Endodermal cell (in vitro differentiated cells): Measurements from ENCODE around the gene THBD. TPM values are rescaled to one million over a fixed set of nuclear protein-coding genes. Genes with fewer than 3 reads are reported as not detected.

Source experiments
- DNase-seq: peaks from one replicate; pipeline ENCODE4 v3.0.0-alpha.2; 2017
- H3K27ac ChIP-seq: 2 replicates; pipeline ENCODE4 v1.5.1; 2013; ENCODE audit warnings: mild to moderate bottlenecking, low read depth, low read length, moderate library complexity
- H3K27me3 ChIP-seq: 2 replicates; pipeline ENCODE4 v1.6.1; 2013; ENCODE audit warnings: mild to moderate bottlenecking, low read length, moderate library complexity; ENCODE audit not compliant: insufficient read depth, control insufficient read depth, poor library complexity, severe bottlenecking
- H3K36me3 ChIP-seq: 2 replicates; pipeline ENCODE4 v1.7.0; 2013; ENCODE audit warnings: mild to moderate bottlenecking, low read length, moderate library complexity; ENCODE audit not compliant: control insufficient read depth, insufficient read depth
- H3K4me1 ChIP-seq: one replicate; pipeline ENCODE4 v1.7.0; 2013; ENCODE audit warnings: low read length; ENCODE audit not compliant: control insufficient read depth, insufficient read depth
- H3K4me3 ChIP-seq: 2 replicates; pipeline ENCODE4 v1.5.1; 2013; ENCODE audit warnings: mild to moderate bottlenecking, low read length, moderate library complexity
- H3K9ac ChIP-seq: 2 replicates; pipeline ENCODE4 v1.6.1; 2013; ENCODE audit warnings: mild to moderate bottlenecking, low read length, moderate library complexity; ENCODE audit not compliant: poor library complexity, severe bottlenecking; ENCODE audit errors: extremely low read depth
- H3K9me3 ChIP-seq: 2 replicates; pipeline ENCODE4 v1.6.1; 2013; ENCODE audit warnings: mild to moderate bottlenecking, low read length, moderate library complexity; ENCODE audit not compliant: control insufficient read depth
- H3K27ac Mint-ChIP-seq: 2 replicates; pipeline ENCODE4 v1.8.0; 2020; ENCODE audit warnings: mixed read lengths
- H3K27me3 Mint-ChIP-seq: 2 replicates; pipeline ENCODE4 v1.8.0; 2021; ENCODE audit warnings: mild to moderate bottlenecking, mixed read lengths; ENCODE audit not compliant: insufficient read depth
- H3K36me3 Mint-ChIP-seq: 2 replicates; pipeline ENCODE4 v1.8.0; 2020; ENCODE audit warnings: low read depth, mixed read lengths
- H3K4me1 Mint-ChIP-seq: 2 replicates; pipeline ENCODE4 v1.8.0; 2020; ENCODE audit warnings: mixed read lengths
- H3K4me3 Mint-ChIP-seq: 2 replicates; pipeline ENCODE4 v1.8.0; 2020; ENCODE audit warnings: mild to moderate bottlenecking, moderate library complexity, mixed read lengths
- H3K9me3 Mint-ChIP-seq: 2 replicates; pipeline ENCODE4 v1.8.0; 2020; ENCODE audit warnings: mild to moderate bottlenecking, mixed read lengths
- WGBS, 2 experiments: methylation state at CpG; one replicate each; pipeline versions ENCODE4 v1.1.5 to v1.1.7; 2013; ENCODE audit warnings: missing lambda C conversion rate in 2 of 2, mixed read lengths in 1 of 2; ENCODE audit not compliant: insufficient coverage in 1 of 2, insufficient read length in 1 of 2; 5-methylcytosine and 5-hydroxymethylcytosine counted together
- total RNA-seq, 2 donors: library from RNA; stranded (reverse); fragmentation: NEBNext Ultra II Directional in 1 of 2; extraction: Animal tissue kit (Norgen Biotek cat#: 25700) in 1 of 2; gene quantifications; 2 replicates in 1 of 2; 3 replicates in 1 of 2; pipeline ENCODE4 v1.2.1, GENCODE V29; 2021
- TF ChIP-seq, protein P1 (sequence below): fragments of 200-600 bp; sonication (generic); conservative IDR thresholded peaks from 2 replicates; pipeline ENCODE4 v1.5.0; 2021; ENCODE audit warnings: antibody characterized with exemption, mild to moderate bottlenecking

THBD gene
- total RNA-seq, 2 donors from 2014 or later = 1.2 to 2.0 TPM

DNA sequence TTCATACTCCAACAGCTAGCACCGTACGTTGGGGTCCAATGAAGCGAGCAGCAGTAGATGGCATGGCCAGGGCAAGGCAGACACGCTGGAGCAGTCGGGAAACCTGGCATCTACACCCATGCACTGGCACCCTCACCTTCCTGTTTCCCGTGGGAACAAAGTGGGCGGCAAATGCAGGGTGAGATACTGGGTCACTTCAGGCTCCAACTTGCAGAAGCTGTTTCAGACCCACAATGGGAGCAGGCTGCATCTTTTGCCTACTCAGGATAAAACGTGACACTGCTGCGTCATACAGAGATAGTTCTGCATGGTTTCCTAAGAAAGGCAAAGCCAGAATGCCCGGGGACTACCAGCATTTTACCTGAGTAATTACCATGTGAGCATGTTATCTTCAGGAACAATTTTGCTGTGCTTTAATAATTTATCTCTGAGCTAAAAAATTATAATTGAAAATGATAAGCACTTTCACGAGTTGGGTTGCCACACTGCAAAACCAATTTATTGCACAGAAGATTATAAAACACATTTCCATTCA lies 47.6 kb upstream of the THBD start:
- no peak overlapping the region for H3K4me3 ChIP-seq
- no peak overlapping the region for H3K9ac ChIP-seq
- Mint-ChIP-seq H3K4me3 (no peak overlapping the region), H3K4me1 (peaks cover 16% of the 10 kb centered on the region), H3K27me3 (peaks cover 13% of the 10 kb centered on the region), H3K9me3 (no peaks in the 10 kb centered on the region), H3K27ac (no peak overlapping the region), H3K36me3 (no peaks in the 10 kb centered on the region)
- no peak overlapping the region for H3K27ac ChIP-seq
- 89 to 95% methylated on average over 8 to 11 of the region's 11 CpGs for WGBS, 2 experiments
- no peaks in the 10 kb centered on the region for H3K36me3 ChIP-seq
- H3K27me3 ChIP-seq = no peaks in the 10 kb centered on the region
- TF ChIP-seq, protein P1, sequence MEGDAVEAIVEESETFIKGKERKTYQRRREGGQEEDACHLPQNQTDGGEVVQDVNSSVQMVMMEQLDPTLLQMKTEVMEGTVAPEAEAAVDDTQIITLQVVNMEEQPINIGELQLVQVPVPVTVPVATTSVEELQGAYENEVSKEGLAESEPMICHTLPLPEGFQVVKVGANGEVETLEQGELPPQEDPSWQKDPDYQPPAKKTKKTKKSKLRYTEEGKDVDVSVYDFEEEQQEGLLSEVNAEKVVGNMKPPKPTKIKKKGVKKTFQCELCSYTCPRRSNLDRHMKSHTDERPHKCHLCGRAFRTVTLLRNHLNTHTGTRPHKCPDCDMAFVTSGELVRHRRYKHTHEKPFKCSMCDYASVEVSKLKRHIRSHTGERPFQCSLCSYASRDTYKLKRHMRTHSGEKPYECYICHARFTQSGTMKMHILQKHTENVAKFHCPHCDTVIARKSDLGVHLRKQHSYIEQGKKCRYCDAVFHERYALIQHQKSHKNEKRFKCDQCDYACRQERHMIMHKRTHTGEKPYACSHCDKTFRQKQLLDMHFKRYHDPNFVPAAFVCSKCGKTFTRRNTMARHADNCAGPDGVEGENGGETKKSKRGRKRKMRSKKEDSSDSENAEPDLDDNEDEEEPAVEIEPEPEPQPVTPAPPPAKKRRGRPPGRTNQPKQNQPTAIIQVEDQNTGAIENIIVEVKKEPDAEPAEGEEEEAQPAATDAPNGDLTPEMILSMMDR = no peak
- H3K4me1 ChIP-seq = peaks cover 10% of the 10 kb centered on the region
- DNase-seq = no peak
- no peaks in the 10 kb centered on the region for H3K9me3 ChIP-seq

DNA sequence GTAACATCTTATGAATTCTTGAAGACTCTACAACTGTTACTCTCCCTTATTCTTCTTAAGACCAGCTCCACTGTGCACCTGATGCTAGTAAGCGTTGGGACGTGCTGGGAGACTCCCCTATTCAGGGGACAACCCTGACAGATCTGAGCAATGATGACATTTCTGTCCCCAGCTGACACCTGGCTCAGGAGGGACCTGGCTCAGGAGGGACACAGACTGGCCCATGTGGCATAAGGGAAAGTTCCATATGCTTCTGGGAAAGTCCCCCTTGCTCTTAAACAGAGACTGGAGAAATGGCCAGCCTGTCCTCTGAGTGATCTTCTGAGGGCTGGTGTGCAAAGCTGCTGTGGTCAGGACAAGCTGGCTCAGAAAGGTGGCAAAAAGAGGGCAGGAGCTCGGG lies 46.6 kb upstream of the THBD start:
- H3K4me1 Mint-ChIP-seq = peaks cover 20% of the 10 kb centered on the region
- H3K36me3 ChIP-seq = no peaks in the 10 kb centered on the region
- 91 to 93% methylated on average over 3 of the region's 3 CpGs for WGBS, 2 experiments
- H3K9me3 ChIP-seq = no peaks in the 10 kb centered on the region
- TF ChIP-seq, protein P1 = no peak
- H3K27ac ChIP-seq = no peak overlapping the region
- H3K4me3 ChIP-seq = no peak overlapping the region
- peaks cover 13% of the 10 kb centered on the region for H3K27me3 Mint-ChIP-seq
- no peak for DNase-seq
- no peak overlapping the region for H3K4me3 Mint-ChIP-seq
- H3K36me3 Mint-ChIP-seq = no peaks in the 10 kb centered on the region
- H3K9me3 Mint-ChIP-seq = no peaks in the 10 kb centered on the region
- peaks cover 15% of the 10 kb centered on the region for H3K4me1 ChIP-seq
- no peaks in the 10 kb centered on the region for H3K27me3 ChIP-seq
- H3K9ac ChIP-seq = no peak overlapping the region
- H3K27ac Mint-ChIP-seq = no peak overlapping the region

DNA sequence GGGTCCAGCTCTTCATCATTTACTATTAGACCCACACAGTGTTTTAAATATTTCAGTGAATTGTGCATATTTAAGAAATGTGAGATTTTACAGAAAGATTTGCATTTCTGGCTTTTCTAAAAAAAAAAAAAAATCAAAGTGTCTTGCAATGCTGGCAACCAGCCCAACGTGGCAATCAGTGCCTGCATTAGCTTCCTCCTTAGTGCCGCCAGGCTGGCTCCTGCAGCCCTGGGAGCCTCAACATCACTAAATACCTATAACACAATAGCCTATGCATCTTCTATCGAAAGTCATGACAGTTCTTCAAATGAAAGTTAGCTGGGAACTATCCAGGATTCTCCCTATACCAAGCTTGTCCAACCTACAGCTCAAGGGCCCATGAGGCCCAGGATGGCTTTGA lies 46.0 kb upstream of the THBD start:
- no peaks in the 10 kb centered on the region for H3K9me3 ChIP-seq
- Mint-ChIP-seq H3K27ac (no peak overlapping the region), H3K27me3 (peaks cover 13% of the 10 kb centered on the region), H3K9me3 (no peaks in the 10 kb centered on the region), H3K36me3 (no peaks in the 10 kb centered on the region), H3K4me3 (no peak overlapping the region), H3K4me1 (peaks cover 19% of the 10 kb centered on the region)
- H3K36me3 ChIP-seq = no peaks in the 10 kb centered on the region
- H3K9ac ChIP-seq = no peak overlapping the region
- H3K4me1 ChIP-seq = peaks cover 15% of the 10 kb centered on the region
- WGBS, 2 experiments = 88 to 100% methylated on average over 1 to 3 of the region's 3 CpGs
- H3K27me3 ChIP-seq = no peaks in the 10 kb centered on the region
- H3K4me3 ChIP-seq = no peak overlapping the region
- TF ChIP-seq, protein P1 = no peak
- DNase-seq = no peak
- H3K27ac ChIP-seq = no peak overlapping the region
